Cerebellar cortex (tissue), 1 donor: Measurements from ENCODE around the gene PIGU.
"Not testable (repeated sequence)": the region's sequence is repeated elsewhere in the genome, so short reads cannot be mapped to it uniquely, and the experiment has no call there.

Experiments
- DNase-seq: peaks from one replicate; pipeline ENCODE4 v3.0.0-alpha.2; 2015; ENCODE audit warnings: low spot score

PIGU gene

GRCh38 chr20:34706912-34707784 lies 30.3 kb upstream of the PIGU start:
- DNase-seq = no peak

GRCh38 chr20:34706302-34706875 lies 29.5 kb upstream of the PIGU start:
- DNase-seq = no peak

- peak; percentile 25 for DNase-seq
Observed at GRCh38 chr20:34705397-34706301, 28.8 kb upstream of the PIGU start.

- DNase-seq = no peak
Observed at GRCh38 chr20:34705008-34705396, 28.1 kb upstream of the PIGU start.

- peak; percentile 89 for DNase-seq
Observed at GRCh38 chr20:34704177-34705007, 27.5 kb upstream of the PIGU start, which contains the start of gene TP53INP2. TP53INP2 (plus strand) TSS chr20:34704344; CDS start chr20:34708740, 4,396 bp downstream.

GRCh38 chr20:34703424-34704176 lies 26.7 kb upstream of the PIGU start:
- DNase-seq = no peak

- DNase-seq = no peak
Observed at GRCh38 chr20:34703061-34703423, 26.1 kb upstream of the PIGU start.

GRCh38 chr20:34701405-34702085 lies 24.7 kb upstream of the PIGU start:
- no peak for DNase-seq

- DNase-seq = no peak
Observed at GRCh38 chr20:34693414-34693813, 16.5 kb upstream of the PIGU start.

GRCh38 chr20:34691838-34692237 lies 14.9 kb upstream of the PIGU start:
- DNase-seq = no peak

GRCh38 chr20:34689486-34689885 lies 12.6 kb upstream of the PIGU start:
- no peak for DNase-seq

GRCh38 chr20:34683667-34684066 lies 6.8 kb upstream of the PIGU start:
- DNase-seq = no peak

- DNase-seq = no peak
Observed at GRCh38 chr20:34680586-34681175, 3.8 kb upstream of the PIGU start.

- DNase-seq = no peak
Observed at GRCh38 chr20:34675993-34676641, 775 bp downstream of the PIGU start.

- DNase-seq = no peak
Observed at GRCh38 chr20:34675561-34675960, 1.3 kb downstream of the PIGU start.

GRCh38 chr20:34673412-34673811 lies 3.5 kb downstream of the PIGU start:
- no peak for DNase-seq

- no peak for DNase-seq
Observed at GRCh38 chr20:34669094-34669493, 7.8 kb downstream of the PIGU start.

- DNase-seq = not testable (repeated sequence)
Observed at GRCh38 chr20:34664751-34665150, 12.1 kb downstream of the PIGU start.

- DNase-seq = no peak
Observed at GRCh38 chr20:34663213-34663943, 13.5 kb downstream of the PIGU start.
